Measurements from ENCODE around the gene TGFBR2. TPM values are rescaled to one million over a fixed set of nuclear protein-coding genes. Genes with fewer than 3 reads are reported as not detected.
A peak's percentile ranks its signal among the peaks of the same experiment; 100 is the strongest.

TGFBR2 gene
- total and polyA plus RNA-seq, 2 of the 13 experiments (the other 11 are each of a cell fraction or from before 2014, with no cell fraction given) = 82.2 to 187 TPM

GRCh38 chr3:30685267-30685667 lies 78.9 kb downstream of the TGFBR2 start:
- CTCF ChIA-PET (ENCODE audit: low intra/inter-chr PET ratio, low total read pairs) = no interaction called here
- H3K4me1 ChIP-seq (ENCODE audit: insufficient read depth, low read length) = peaks cover 55% of the 10 kb centered on the region
- no peak overlapping the region for H3K9ac ChIP-seq (ENCODE audit: insufficient read depth, low read depth, low read length)
- BruUV-seq (replicated peaks) = no TSS peak
- H3K9me3 ChIP-seq (ENCODE audit: low read length) = no peaks in the 10 kb centered on the region
- WGBS (ENCODE audit: low lambda C conversion rate) = 93% methylated on average over 2 of the region's 2 CpGs
- intact Hi-C loops (cut with micrococcal nuclease; ENCODE audit: unreplicated experiment) (no loop called here), in situ Hi-C loops (cut with HindIII; ENCODE audit: extremely low pct_ligation_motif_present, low pct_unique_long_range_greater_than_20kb) (no loop called here)
- peaks cover 39 to 95% of the 10 kb centered on the region in 2 experiments for H3K36me3 ChIP-seq (replicated peaks in 1 of 2; ENCODE audit: control insufficient read depth in 1 of 2, insufficient read depth in 2 of 2, low read length in 2 of 2)
- peaks cover 43% of the 10 kb centered on the region for H3K79me2 ChIP-seq (ENCODE audit: insufficient read depth, low read length)
- H3K4me2 ChIP-seq (ENCODE audit: low read depth, low read length) = no peak overlapping the region
- no peak for FAIRE-seq
- POLR2A ChIA-PET = no interaction called here
- DNase-seq (ENCODE audit: low spot score) = no peak
- peak; percentile 11 for ATAC-seq
- H2AFZ ChIP-seq (ENCODE audit: low read length) = no peak overlapping the region
- no peak overlapping the region for H3K4me3 ChIP-seq (replicated peaks in 1 of 3; ENCODE audit: insufficient read depth in 1 of 3, low read depth in 2 of 3, low read length in 3 of 3)
- peak; percentile 3; the same call in 1 of the 2 replicates for TF ChIP-seq POLR2AphosphoS5 (IDR thresholded peaks at IDR 0.05; ENCODE audit: low read depth, low read length)
- no peak for TF ChIP-seq ZMYM2 (CRISPR knock-in tag; IDR thresholded peaks at IDR 0.05)
- TF ChIP-seq ZBTB38 (CRISPR knock-in tag; IDR thresholded peaks at IDR 0.05) = no peak
- TF ChIP-seq NFIB (CRISPR knock-in tag; IDR thresholded peaks at IDR 0.05; ENCODE audit: borderline replicate concordance) = no peak
- TF ChIP-seq POLR2A (IDR thresholded peaks at IDR 0.05; ENCODE audit: insufficient read depth in 1 of 2, low read depth in 2 of 2, low read length in 2 of 2) = 0 out of 4 replicates have a peak, but pooled peaks of 1 of the 2 experiments have one; percentile 13
- TF ChIP-seq RBM22 (optimal IDR thresholded peaks at IDR 0.05; ENCODE audit: low read length) = peak; percentile 89
- TF ChIP-seq HCFC1 (IDR thresholded peaks at IDR 0.05; ENCODE audit: low read depth, low read length) = no peak
- TF ChIP-seq ZNF652 (CRISPR knock-in tag; IDR thresholded peaks at IDR 0.05; ENCODE audit: borderline replicate concordance, low read depth) = peak; percentile 68; the same call in 1 of the 2 replicates
- no peak for TF ChIP-seq ZNF136 (CRISPR knock-in tag; IDR thresholded peaks at IDR 0.05; ENCODE audit: low read depth)
- TF ChIP-seq SSRP1 (CRISPR knock-in tag; IDR thresholded peaks at IDR 0.05) = peak; percentile 89
- TF ChIP-seq POLR2G (IDR thresholded peaks at IDR 0.05; ENCODE audit: low read depth, low read length) = peak; percentile 25; the same call in 1 of the 2 replicates
- 0 out of 2 replicates have a peak, but pooled peaks have one; percentile 41 for TF ChIP-seq PAF1 (CRISPR knock-in tag; IDR thresholded peaks at IDR 0.05)
- TF ChIP-seq ZNF687 (CRISPR knock-in tag; IDR thresholded peaks at IDR 0.05) = no peak
- no peak for TF ChIP-seq NBN (conservative IDR thresholded peaks at IDR 0.05)
- H3K27ac ChIP-seq (ENCODE audit: extremely low read length, insufficient read depth, low read length) = no peak overlapping the region
- peaks cover 86% of the 10 kb centered on the region for H4K20me1 ChIP-seq (ENCODE audit: insufficient read depth, low read length)
- no peaks in the 10 kb centered on the region for H3K27me3 ChIP-seq (ENCODE audit: control insufficient read depth in 1 of 2, insufficient read depth in 2 of 2, low read length in 2 of 2)

Data from HepG2 (cell line).